WTC11 (cell line): ENCODE measurements around the gene POU3F1. TPM values are rescaled to one million over a fixed set of nuclear protein-coding genes. Genes with fewer than 3 reads are reported as not detected.

Experiments
- ATAC-seq: fragments of 200-7000 bp; cut with Tn5 transposase; 2 replicates; pipeline ENCODE4 v1.10.0; 2021; ENCODE audit warnings: mild to moderate bottlenecking, moderate library complexity
- CTCF ChIA-PET: fragments of 300-600 bp; sonication (Branson Sonifier 250); formaldehyde crosslinking; loops from one replicate; lab custom pipeline; 2021; ENCODE audit warnings: antibody characterized with exemption; lab: Charles Lee
- POLR2A ChIA-PET: fragments of 350-600 bp; sonication (Branson Sonifier 250); formaldehyde crosslinking; loops from one replicate; lab custom pipeline; 2021; ENCODE audit warnings: antibody characterized with exemption; lab: Charles Lee
- DNase-seq: peaks from one replicate; pipeline ENCODE4 v3.0.0; 2021; ENCODE audit warnings: low spot score
- H3K27ac Mint-ChIP-seq: 2 replicates; pipeline ENCODE4 v1.8.0; 2021; ENCODE audit warnings: mixed read lengths
- H3K27me3 Mint-ChIP-seq: 2 replicates; pipeline ENCODE4 v1.8.0; 2021; ENCODE audit warnings: low read depth, mild to moderate bottlenecking, moderate library complexity, mixed read lengths
- H3K36me3 Mint-ChIP-seq: 2 replicates; pipeline ENCODE4 v1.8.0; 2021; ENCODE audit warnings: mixed read lengths
- H3K4me1 Mint-ChIP-seq: 2 replicates; pipeline ENCODE4 v1.8.0; 2022; ENCODE audit warnings: mixed read lengths
- H3K4me3 Mint-ChIP-seq: 2 replicates; pipeline ENCODE4 v1.8.0; 2021; ENCODE audit warnings: mild to moderate bottlenecking, moderate library complexity, mixed read lengths
- H3K9me3 Mint-ChIP-seq: 2 replicates; pipeline ENCODE4 v1.8.0; 2021; ENCODE audit warnings: mixed read lengths
- CBFB ChIP-seq: sonication (generic); formaldehyde crosslinking; IDR thresholded peaks from 2 replicates; pipeline ENCODE4 v1.8.1; 2022; ENCODE audit warnings: mild to moderate bottlenecking, low read depth, missing genetic modification reagents
- CREB1 ChIP-seq: sonication (generic); formaldehyde crosslinking; IDR thresholded peaks from 2 replicates; pipeline ENCODE4 v1.8.0; 2023; ENCODE audit warnings: mild to moderate bottlenecking, missing genetic modification reagents
- ERG ChIP-seq: fragments of 250-450 bp; sonication (Bioruptor Pico); IDR thresholded peaks from 2 replicates; pipeline ENCODE4 v1.8.0; 2021; ENCODE audit warnings: mild to moderate bottlenecking
- FOXK1 ChIP-seq: sonication (generic); formaldehyde crosslinking; IDR thresholded peaks from 2 replicates; pipeline ENCODE4 v1.8.0; 2022; ENCODE audit warnings: mild to moderate bottlenecking, moderate library complexity, missing genetic modification reagents
- GRHL2 ChIP-seq: fragments of 250-450 bp; sonication (Bioruptor Pico); IDR thresholded peaks from 2 replicates; pipeline ENCODE4 v1.8.0; 2022; ENCODE audit warnings: mild to moderate bottlenecking, moderate library complexity; ENCODE audit not compliant: insufficient replicate concordance, severe bottlenecking
- KAT7 ChIP-seq: sonication (generic); formaldehyde crosslinking; IDR thresholded peaks from 2 replicates; pipeline ENCODE4 v1.8.1; 2023; ENCODE audit warnings: missing genetic modification reagents, mild to moderate bottlenecking, borderline replicate concordance
- MYBL2 ChIP-seq: sonication (generic); formaldehyde crosslinking; IDR thresholded peaks from 2 replicates; pipeline ENCODE4 v1.8.1; 2023; ENCODE audit warnings: mild to moderate bottlenecking, moderate library complexity, missing genetic modification reagents
- NFATC4 ChIP-seq: fragments of 250-450 bp; sonication (Bioruptor Pico); IDR thresholded peaks from 2 replicates; pipeline ENCODE4 v1.9.0; 2021; ENCODE audit warnings: mild to moderate bottlenecking
- NFYB ChIP-seq: sonication (generic); formaldehyde crosslinking; conservative IDR thresholded peaks from 2 replicates; pipeline ENCODE4 v1.8.0; 2022; ENCODE audit warnings: low read depth, missing genetic modification reagents
- NR3C1 ChIP-seq: sonication (generic); formaldehyde crosslinking; conservative IDR thresholded peaks from 2 replicates; pipeline ENCODE4 v1.8.1; 2023; ENCODE audit warnings: low read depth, mild to moderate bottlenecking, missing genetic modification reagents
- PREB ChIP-seq: sonication (generic); formaldehyde crosslinking; IDR thresholded peaks from 2 replicates; pipeline ENCODE4 v1.8.1; 2022; ENCODE audit warnings: mild to moderate bottlenecking, missing genetic modification reagents, moderate library complexity, borderline replicate concordance
- RORB ChIP-seq: fragments of 250-450 bp; sonication (Bioruptor Pico); IDR thresholded peaks from 2 replicates; pipeline ENCODE4 v1.9.0; 2021; ENCODE audit warnings: mild to moderate bottlenecking
- STAT6 ChIP-seq: sonication (generic); formaldehyde crosslinking; conservative IDR thresholded peaks from 2 replicates; pipeline ENCODE4 v1.8.1; 2023; ENCODE audit warnings: mild to moderate bottlenecking, low read depth, missing genetic modification reagents, moderate library complexity
- TP53 ChIP-seq: sonication (generic); formaldehyde crosslinking; IDR thresholded peaks from 2 replicates; pipeline ENCODE4 v1.8.1; 2023; ENCODE audit warnings: mild to moderate bottlenecking, missing genetic modification reagents
- USF1 ChIP-seq: sonication (generic); formaldehyde crosslinking; IDR thresholded peaks from 2 replicates; pipeline ENCODE4 v1.8.0; 2022; ENCODE audit warnings: mild to moderate bottlenecking, missing genetic modification reagents
- ZNF138 ChIP-seq: sonication (generic); formaldehyde crosslinking; conservative IDR thresholded peaks from 2 replicates; pipeline ENCODE4 v1.8.1; 2022; ENCODE audit warnings: mild to moderate bottlenecking, moderate library complexity, missing genetic modification reagents
- ZNF263 ChIP-seq: sonication (generic); formaldehyde crosslinking; IDR thresholded peaks from 2 replicates; pipeline ENCODE4 v1.8.1; 2022; ENCODE audit warnings: low read depth, mild to moderate bottlenecking, moderate library complexity, missing genetic modification reagents
- ZNF416 ChIP-seq: fragments of 250-450 bp; sonication (Bioruptor Pico); IDR thresholded peaks from 2 replicates; pipeline ENCODE4 v1.9.0; 2021; ENCODE audit warnings: mild to moderate bottlenecking, inconsistent platforms
- ZNF423 ChIP-seq: fragments of 250-450 bp; sonication (Bioruptor Pico); IDR thresholded peaks from 2 replicates; pipeline ENCODE4 v2.1.2; 2022; ENCODE audit warnings: mild to moderate bottlenecking, moderate library complexity
- ZNF425 ChIP-seq: fragments of 250-450 bp; sonication (Bioruptor Pico); conservative IDR thresholded peaks from 2 replicates; pipeline ENCODE4 v1.9.0; 2021; ENCODE audit warnings: mild to moderate bottlenecking
- ZNF512 ChIP-seq: sonication (generic); formaldehyde crosslinking; IDR thresholded peaks from 2 replicates; pipeline ENCODE4 v1.8.1; 2022; ENCODE audit warnings: missing genetic modification reagents, borderline replicate concordance
- ZNF671 ChIP-seq: fragments of 250-450 bp; sonication (Bioruptor Pico); IDR thresholded peaks from 2 replicates; pipeline ENCODE4 v1.8.0; 2021; ENCODE audit warnings: mild to moderate bottlenecking
- total RNA-seq: library from RNA; stranded (reverse); gene quantifications from 3 replicates; pipeline ENCODE4 v1.2.3, GENCODE V29; 2021

Gene POU3F1
- total RNA-seq, 1 experiment from 2014 or later: 18.9 TPM

GRCh38 chr1:38047603-38048141, 1.1 kb upstream of the POU3F1 start (continued):
- TF ChIP-seq ZNF416 (no peak), ZNF263 (CRISPR knock-in tag) (peak; percentile 24; the same call in 1 of the 2 replicates), ERG (no peak), NFYB (CRISPR knock-in tag) (no peak), CREB1 (CRISPR knock-in tag) (0 out of 2 replicates have a peak, but pooled peaks have one; percentile 46), USF1 (peak; percentile 25; the same call in 1 of the 2 replicates)

GRCh38 chr1:38046884-38047602, 450 bp upstream of the POU3F1 start:
- ChIA-PET CTCF (interaction anchor here (0.6 to 4.3 kb wide), 16 partner anchors 13 to 475 kb away, joined by 3 to 90 read pairs (median 4); no protein-coding TSS in a partner anchor), POLR2A (interaction anchor here (0.6 to 1.4 kb wide), 4 partner anchors 9 to 443 kb away, joined by 3 to 5 read pairs (median 3); no protein-coding TSS in a partner anchor)
- Mint-ChIP-seq H3K36me3 (peaks cover 8% of the 10 kb centered on the region), H3K27me3 (peaks cover 52% of the 10 kb centered on the region), H3K9me3 (no peaks in the 10 kb centered on the region), H3K27ac (no peak overlapping the region), H3K4me1 (peaks cover 48% of the 10 kb centered on the region), H3K4me3 (peak overlapping the region; percentile 78)
- DNase-seq (peak; percentile 82), ATAC-seq (peak; percentile 61)
- no peak for TF ChIP-seq ZNF512 (CRISPR knock-in tag)
- no peak for TF ChIP-seq ZNF671 (CRISPR knock-in tag)
- TF ChIP-seq NFATC4 (CRISPR knock-in tag): no peak
- TF ChIP-seq ZNF138 (CRISPR knock-in tag): no peak
- TF ChIP-seq STAT6 (CRISPR knock-in tag): no peak
- no peak for TF ChIP-seq PREB (CRISPR knock-in tag)
- TF ChIP-seq TP53 (CRISPR knock-in tag): 0 out of 2 replicates have a peak, but pooled peaks have one; percentile 66
- TF ChIP-seq FOXK1 (CRISPR knock-in tag): peak; percentile 94
- TF ChIP-seq NR3C1: no peak
- peak; percentile 87 for TF ChIP-seq KAT7
- TF ChIP-seq CREB1 (CRISPR knock-in tag): no peak
- TF ChIP-seq ZNF423 (CRISPR knock-in tag): peak; percentile 92
- TF ChIP-seq ZNF425 (CRISPR knock-in tag): no peak
- TF ChIP-seq MYBL2 (CRISPR knock-in tag): peak; percentile 41; the same call in 1 of the 2 replicates
- no peak for TF ChIP-seq CBFB (CRISPR knock-in tag)
- no peak for TF ChIP-seq RORB
- TF ChIP-seq GRHL2 (CRISPR knock-in tag): no peak
